Type B pancreatic cell (in vitro differentiated cells): ENCODE measurements around the gene APP. TPM values are rescaled to one million over a fixed set of nuclear protein-coding genes. Genes with fewer than 3 reads are reported as not detected.

Source experiments
- DNase-seq: peaks from one replicate; pipeline ENCODE4 v3.0.0; 2021; ENCODE audit warnings: mixed read lengths; ENCODE audit not compliant: unreplicated experiment; ENCODE audit errors: extremely low spot score
- H3K27ac Mint-ChIP-seq: 2 replicates; pipeline ENCODE4 v1.8.0; 2021; ENCODE audit warnings: mild to moderate bottlenecking, mixed read lengths
- H3K27me3 Mint-ChIP-seq: 2 replicates; pipeline ENCODE4 v1.8.0; 2021; ENCODE audit warnings: mixed read lengths
- H3K36me3 Mint-ChIP-seq: 2 replicates; pipeline ENCODE4 v1.8.0; 2021; ENCODE audit warnings: mixed read lengths
- H3K4me1 Mint-ChIP-seq: one replicate; pipeline ENCODE4 v1.8.0; 2021; ENCODE audit warnings: mixed read lengths; ENCODE audit not compliant: unreplicated experiment
- H3K4me3 Mint-ChIP-seq: 2 replicates; pipeline ENCODE4 v1.8.0; 2021; ENCODE audit warnings: mild to moderate bottlenecking, mixed read lengths
- H3K9me3 Mint-ChIP-seq: 2 replicates; pipeline ENCODE4 v1.8.0; 2021; ENCODE audit warnings: mixed read lengths
- total RNA-seq: library from RNA; stranded (reverse); gene quantifications from 2 replicates; pipeline ENCODE4 v1.2.1, GENCODE V29; 2021; ENCODE audit warnings: low replicate concordance
- TF ChIP-seq, protein P1 (sequence below): fragments of 200-600 bp; sonication (generic); conservative IDR thresholded peaks from 2 replicates; pipeline ENCODE4 v1.5.0; 2021; ENCODE audit warnings: antibody characterized with exemption, mild to moderate bottlenecking

APP gene
- total RNA-seq, 1 donor from 2014 or later, result 415 TPM

DNA sequence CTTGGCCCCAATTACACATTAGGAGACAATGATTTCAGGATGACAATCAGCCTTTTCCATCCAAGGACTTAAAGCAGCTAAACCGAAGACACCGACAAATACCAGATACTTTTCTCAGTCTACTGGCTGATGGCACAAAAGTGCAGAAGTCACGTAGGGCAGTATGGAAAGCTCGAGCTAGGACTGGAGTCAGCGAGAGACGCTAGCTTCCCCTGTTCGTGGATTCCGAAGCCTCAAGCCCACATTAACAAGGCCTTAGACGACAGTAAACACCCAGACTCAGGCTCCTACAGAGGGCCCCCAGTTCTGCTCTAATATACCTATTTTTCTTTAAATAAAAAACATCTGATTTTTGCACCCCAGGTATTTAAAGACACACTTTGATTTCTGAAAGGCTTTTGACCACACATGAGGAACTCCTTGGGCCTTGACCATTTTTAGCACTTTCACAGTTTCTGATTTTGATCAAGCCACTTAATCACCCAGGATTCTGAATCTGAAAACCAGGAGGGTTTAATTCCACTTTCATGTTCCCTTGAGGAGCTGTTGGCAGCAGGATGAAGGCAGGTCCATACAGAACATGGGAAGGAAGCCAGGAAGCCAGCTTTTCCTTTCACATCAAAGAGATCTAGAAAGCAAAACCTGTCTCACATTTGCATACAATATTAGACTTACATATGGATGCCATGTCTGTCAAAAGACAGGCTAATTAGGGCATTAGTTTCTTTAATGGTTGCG is 231.7 kb downstream of the APP start:
- no peak overlapping the region for H3K27ac Mint-ChIP-seq
- peaks cover 27% of the 10 kb centered on the region for H3K4me1 Mint-ChIP-seq

DNA sequence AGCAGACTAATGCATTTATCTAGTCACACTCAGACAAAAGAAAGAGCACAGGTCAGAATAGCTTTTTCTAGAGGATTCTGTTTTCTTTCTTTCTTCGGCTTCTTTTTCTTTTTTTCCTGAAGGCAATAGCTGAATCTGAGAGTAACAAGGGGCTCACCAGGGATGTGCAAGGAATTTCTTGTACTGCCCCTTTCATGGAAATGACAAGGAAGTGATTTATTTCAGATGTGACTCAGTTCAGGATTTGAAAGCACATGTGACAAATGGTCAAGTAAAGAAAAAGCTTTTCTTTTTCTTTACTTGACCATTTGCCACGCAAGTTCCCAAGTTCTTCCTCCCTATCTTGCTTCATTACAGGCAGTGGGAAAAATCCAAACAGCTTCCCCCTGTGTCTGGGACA is 233.8 kb downstream of the APP start:
- no peak for DNase-seq
- Mint-ChIP-seq H3K36me3 (peaks cover 26% of the 10 kb centered on the region), H3K27me3 (no peaks in the 10 kb centered on the region), H3K27ac (no peak overlapping the region), H3K9me3 (no peaks in the 10 kb centered on the region), H3K4me3 (no peak overlapping the region), H3K4me1 (peaks cover 22% of the 10 kb centered on the region)
- TF ChIP-seq, protein P1, sequence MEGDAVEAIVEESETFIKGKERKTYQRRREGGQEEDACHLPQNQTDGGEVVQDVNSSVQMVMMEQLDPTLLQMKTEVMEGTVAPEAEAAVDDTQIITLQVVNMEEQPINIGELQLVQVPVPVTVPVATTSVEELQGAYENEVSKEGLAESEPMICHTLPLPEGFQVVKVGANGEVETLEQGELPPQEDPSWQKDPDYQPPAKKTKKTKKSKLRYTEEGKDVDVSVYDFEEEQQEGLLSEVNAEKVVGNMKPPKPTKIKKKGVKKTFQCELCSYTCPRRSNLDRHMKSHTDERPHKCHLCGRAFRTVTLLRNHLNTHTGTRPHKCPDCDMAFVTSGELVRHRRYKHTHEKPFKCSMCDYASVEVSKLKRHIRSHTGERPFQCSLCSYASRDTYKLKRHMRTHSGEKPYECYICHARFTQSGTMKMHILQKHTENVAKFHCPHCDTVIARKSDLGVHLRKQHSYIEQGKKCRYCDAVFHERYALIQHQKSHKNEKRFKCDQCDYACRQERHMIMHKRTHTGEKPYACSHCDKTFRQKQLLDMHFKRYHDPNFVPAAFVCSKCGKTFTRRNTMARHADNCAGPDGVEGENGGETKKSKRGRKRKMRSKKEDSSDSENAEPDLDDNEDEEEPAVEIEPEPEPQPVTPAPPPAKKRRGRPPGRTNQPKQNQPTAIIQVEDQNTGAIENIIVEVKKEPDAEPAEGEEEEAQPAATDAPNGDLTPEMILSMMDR, result no peak

More for the DNA sequence above, 231.7 kb downstream of the APP start:
- peaks cover 20% of the 10 kb centered on the region for H3K36me3 Mint-ChIP-seq
- no peak for DNase-seq
- TF ChIP-seq, protein P1, result no peak
- H3K27me3 Mint-ChIP-seq, result no peaks in the 10 kb centered on the region
- H3K9me3 Mint-ChIP-seq, result no peaks in the 10 kb centered on the region
- H3K4me3 Mint-ChIP-seq, result no peak overlapping the region

DNA sequence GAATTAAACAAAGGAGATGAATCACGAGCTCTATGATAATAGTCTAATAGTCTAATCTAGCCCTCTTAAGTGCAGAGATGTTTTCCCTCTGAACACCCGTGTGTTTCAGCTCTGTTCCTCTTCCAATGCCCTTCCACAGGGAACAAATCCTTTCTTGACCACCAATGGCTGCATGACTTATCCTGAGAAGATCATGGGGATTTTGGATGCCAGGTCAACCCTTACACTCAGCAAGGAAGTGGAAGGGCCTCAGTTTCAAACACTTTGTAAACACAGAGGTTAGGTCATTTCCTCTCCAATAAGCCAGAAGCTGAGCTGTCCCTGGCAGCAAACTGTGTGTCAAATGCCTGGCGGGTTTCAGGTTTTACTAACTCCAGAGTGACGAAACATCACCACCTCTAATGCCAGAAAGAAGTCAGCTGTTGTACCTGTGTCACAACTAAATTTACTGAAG is 235.8 kb downstream of the APP start:
- H3K4me1 Mint-ChIP-seq, result peaks cover 27% of the 10 kb centered on the region
- H3K4me3 Mint-ChIP-seq, result no peak overlapping the region
- peaks cover 41% of the 10 kb centered on the region for H3K36me3 Mint-ChIP-seq
- TF ChIP-seq, protein P1, result no peak
- no peak for DNase-seq
- no peaks in the 10 kb centered on the region for H3K27me3 Mint-ChIP-seq
- no peak overlapping the region for H3K27ac Mint-ChIP-seq
- H3K9me3 Mint-ChIP-seq, result no peaks in the 10 kb centered on the region

- Mint-ChIP-seq H3K27ac (no peak overlapping the region), H3K9me3 (no peaks in the 10 kb centered on the region), H3K4me1 (peaks cover 24% of the 10 kb centered on the region), H3K36me3 (peaks cover 41% of the 10 kb centered on the region), H3K27me3 (no peaks in the 10 kb centered on the region), H3K4me3 (no peak overlapping the region)
- TF ChIP-seq, protein P1, result no peak
- DNase-seq, result no peak
These were observed 236.4 kb downstream of the APP start for GRCh38 chr21:25934130-25934529.

GRCh38 chr21:25931765-25932164 is 238.8 kb downstream of the APP start:
- H3K27ac Mint-ChIP-seq, result no peak overlapping the region
- H3K9me3 Mint-ChIP-seq, result no peaks in the 10 kb centered on the region
- peaks cover 46% of the 10 kb centered on the region for H3K36me3 Mint-ChIP-seq
- no peak for DNase-seq
- H3K27me3 Mint-ChIP-seq, result no peaks in the 10 kb centered on the region
- peaks cover 14% of the 10 kb centered on the region for H3K4me1 Mint-ChIP-seq
- TF ChIP-seq, protein P1, result no peak
- no peak overlapping the region for H3K4me3 Mint-ChIP-seq
